Measurements from ENCODE around the gene ADGRA3.

The ADGRA3 gene, protein sequence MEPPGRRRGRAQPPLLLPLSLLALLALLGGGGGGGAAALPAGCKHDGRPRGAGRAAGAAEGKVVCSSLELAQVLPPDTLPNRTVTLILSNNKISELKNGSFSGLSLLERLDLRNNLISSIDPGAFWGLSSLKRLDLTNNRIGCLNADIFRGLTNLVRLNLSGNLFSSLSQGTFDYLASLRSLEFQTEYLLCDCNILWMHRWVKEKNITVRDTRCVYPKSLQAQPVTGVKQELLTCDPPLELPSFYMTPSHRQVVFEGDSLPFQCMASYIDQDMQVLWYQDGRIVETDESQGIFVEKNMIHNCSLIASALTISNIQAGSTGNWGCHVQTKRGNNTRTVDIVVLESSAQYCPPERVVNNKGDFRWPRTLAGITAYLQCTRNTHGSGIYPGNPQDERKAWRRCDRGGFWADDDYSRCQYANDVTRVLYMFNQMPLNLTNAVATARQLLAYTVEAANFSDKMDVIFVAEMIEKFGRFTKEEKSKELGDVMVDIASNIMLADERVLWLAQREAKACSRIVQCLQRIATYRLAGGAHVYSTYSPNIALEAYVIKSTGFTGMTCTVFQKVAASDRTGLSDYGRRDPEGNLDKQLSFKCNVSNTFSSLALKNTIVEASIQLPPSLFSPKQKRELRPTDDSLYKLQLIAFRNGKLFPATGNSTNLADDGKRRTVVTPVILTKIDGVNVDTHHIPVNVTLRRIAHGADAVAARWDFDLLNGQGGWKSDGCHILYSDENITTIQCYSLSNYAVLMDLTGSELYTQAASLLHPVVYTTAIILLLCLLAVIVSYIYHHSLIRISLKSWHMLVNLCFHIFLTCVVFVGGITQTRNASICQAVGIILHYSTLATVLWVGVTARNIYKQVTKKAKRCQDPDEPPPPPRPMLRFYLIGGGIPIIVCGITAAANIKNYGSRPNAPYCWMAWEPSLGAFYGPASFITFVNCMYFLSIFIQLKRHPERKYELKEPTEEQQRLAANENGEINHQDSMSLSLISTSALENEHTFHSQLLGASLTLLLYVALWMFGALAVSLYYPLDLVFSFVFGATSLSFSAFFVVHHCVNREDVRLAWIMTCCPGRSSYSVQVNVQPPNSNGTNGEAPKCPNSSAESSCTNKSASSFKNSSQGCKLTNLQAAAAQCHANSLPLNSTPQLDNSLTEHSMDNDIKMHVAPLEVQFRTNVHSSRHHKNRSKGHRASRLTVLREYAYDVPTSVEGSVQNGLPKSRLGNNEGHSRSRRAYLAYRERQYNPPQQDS (N-terminal part only)

DNA sequence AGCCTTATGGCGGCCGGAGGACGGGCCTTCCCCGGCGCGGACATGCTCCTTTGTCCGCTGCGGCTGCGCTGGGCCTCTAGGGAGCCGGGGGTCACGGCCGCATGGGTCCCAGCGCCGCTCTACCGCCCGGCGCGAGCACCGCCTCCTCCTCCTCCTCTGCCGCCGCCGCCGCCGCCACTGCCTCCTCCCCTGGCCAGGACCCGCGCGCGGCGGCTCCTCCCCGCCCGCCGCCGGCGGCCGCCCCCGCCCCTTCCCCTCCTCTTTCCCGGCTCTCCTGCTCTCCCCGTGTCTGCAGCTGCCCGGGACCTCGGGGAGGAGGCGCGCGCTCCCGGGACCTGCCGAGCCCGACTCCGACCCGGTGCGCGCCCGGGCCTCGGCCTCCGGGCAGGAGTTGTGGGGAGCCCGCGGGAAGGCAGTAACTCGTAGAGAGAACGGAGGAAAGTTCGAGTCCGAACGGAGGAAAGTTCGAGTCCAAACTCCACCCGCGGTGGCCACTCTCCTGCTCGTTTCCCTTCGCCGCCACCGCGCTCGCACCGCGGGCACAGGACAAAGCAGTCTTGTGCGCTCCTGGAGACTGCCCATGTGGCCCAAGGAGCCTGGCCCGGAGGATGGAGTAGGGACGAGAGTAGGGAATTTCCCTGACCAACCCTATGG lies at the start of gene ADGRA3:
Gene ADGRA3 (minus strand): TSS at position 179 of the 654 bp plus-strand sequence. CDS start 282 bp downstream, outside the sequence.
- DNase-seq, result peak; percentile 5

DNA sequence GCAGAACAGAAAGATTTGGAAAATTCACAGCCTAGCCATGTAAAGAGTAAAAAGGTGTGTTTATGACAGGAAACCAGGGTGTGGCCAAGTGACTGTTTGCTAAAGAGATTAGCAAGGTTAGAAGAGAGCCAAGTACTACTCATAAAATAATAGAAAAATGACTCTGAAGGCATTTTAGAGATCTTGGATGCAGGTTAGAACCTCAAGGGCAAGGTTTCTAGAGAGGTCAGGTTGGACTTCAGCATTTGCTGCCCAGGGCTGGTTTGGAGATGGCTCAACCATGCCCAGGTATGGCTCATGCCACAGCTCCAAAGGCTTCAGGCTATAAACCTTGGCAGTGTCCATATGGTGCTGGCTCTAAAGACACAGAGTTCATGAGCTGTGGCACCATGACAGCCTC lies 40.6 kb upstream of the ADGRA3 start:
- no peak for DNase-seq

DNA sequence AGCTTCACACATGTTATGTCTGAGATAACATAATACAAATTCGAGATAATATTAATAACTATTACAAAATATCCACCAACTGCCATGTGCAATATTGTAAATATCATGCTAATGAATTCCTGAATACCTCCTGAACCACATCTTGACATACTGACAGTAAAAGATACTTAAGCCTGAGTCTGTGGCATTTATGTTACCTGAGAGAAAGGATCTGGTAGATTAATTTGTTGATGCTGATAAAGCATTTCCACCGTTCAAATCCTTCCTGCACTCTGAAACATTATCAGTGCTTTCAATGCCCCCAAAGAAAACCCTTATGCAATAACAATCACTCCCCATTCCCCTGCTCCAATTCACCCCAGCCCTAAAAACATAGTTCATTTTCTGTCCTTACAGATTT lies 38.8 kb upstream of the ADGRA3 start:
- no peak for DNase-seq

DNA sequence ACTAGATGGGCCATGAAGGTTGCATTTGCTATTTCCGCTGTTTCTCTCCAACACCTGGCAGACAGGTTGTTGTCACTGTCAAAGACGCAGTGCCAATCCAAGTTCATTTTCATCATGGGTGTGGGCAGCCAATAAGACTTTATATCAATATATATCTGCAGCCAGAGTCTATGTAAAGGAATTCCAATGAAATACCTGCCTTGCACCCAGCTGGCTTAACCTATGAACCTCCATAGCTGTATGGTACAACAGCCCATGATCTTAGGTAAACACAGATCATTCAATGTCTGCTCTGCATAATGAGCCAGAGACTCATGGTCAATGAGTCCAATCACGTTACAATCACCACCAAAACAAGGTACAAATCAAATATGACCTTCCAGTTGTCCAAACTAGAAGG lies 37.7 kb upstream of the ADGRA3 start:
- DNase-seq, result no peak

DNA sequence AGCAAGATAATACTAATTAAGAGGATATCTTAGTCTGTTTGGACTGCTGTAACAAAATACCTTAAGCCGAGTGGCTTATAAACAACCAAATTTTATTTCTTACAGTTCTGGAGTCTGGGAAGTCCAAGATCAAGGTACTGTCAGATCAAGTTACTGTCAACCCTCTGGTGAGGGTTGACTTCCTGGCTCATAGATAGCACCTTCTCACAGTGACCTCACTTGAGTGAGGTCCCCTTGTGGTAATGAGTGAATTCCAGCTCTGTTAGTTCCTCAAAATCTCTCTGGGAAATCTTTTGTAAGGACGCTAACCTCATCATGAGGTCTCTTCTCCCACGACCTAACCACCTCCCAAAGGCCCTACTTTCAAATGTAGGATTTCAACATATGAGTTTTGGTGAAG lies 36.9 kb upstream of the ADGRA3 start:
- DNase-seq, result no peak

DNA sequence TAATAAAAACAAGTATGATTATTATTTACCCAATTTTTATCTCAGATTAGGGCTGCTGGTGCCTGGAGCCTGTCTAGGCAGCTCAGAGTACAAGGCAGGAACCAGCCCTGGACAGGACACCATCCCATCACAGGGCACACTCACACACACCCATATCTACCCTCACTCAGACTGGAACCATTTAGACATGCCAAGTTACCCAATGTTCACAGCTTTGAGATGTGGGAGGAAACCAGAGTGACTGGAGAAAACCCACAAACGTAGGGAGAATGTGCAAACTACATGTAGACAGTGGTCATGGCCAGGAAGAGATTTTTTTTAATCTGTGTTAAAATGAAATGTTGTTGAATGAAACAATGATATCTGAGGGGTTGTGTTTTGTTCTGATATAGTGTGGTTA lies 35.7 kb upstream of the ADGRA3 start:
- no peak for DNase-seq

DNA sequence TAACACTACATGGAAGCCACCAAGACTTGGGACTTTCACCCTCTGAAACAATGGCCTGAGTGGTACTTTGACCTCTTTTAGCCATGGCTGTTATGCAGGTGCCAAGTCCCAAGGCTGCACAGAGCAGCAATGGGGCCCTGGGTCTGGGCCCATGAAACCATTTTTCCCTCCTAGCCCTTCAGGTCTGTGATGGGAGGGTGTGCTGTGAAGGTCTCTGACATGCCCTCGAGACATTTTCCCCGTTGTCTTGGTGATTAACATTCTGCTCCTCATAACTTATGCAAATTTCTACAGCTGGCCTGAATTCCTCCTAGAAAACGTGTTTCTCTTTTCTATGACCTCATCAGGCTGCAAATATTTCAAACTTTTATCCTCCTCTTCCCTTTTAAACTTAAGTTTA lies 30.4 kb upstream of the ADGRA3 start:
- no peak for DNase-seq

DNA sequence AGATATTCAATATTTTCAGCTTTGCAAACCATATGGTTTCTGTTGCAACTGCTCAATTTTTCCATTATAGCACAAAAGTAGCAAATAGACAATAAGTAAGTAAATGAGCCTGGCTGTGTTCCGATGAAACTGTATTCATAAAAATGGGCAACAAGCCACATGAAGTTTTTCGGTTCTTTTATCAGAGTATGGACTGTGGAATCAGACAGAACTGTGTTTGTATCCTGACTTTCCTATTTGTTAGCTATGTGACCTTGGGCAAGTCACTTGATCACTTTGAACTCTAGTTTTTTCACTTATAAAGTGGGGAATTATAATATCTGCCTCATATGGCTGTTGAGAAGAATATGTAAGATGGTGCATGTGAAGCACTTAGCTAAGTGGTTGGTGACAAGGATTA lies 23.4 kb upstream of the ADGRA3 start:
- DNase-seq, result no peak

DNA sequence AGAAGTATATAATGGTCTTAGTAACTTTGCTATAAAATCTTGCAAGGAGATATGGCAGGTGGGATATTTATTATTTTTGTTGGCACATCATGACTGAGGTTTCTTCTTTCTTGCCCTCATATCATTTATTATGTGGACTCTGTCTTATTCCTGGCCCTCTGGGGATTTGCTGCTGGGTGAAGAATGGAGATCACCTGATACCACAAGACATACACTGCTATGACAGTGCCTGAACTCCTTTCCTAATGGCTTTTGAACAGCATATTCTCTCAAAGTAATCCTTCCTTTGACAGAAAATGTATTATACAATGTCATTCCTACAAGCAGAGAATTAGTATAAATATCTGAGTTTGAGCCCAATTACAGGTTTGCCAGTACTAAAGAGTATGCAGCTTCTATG lies 22.0 kb upstream of the ADGRA3 start:
- no peak for DNase-seq

DNA sequence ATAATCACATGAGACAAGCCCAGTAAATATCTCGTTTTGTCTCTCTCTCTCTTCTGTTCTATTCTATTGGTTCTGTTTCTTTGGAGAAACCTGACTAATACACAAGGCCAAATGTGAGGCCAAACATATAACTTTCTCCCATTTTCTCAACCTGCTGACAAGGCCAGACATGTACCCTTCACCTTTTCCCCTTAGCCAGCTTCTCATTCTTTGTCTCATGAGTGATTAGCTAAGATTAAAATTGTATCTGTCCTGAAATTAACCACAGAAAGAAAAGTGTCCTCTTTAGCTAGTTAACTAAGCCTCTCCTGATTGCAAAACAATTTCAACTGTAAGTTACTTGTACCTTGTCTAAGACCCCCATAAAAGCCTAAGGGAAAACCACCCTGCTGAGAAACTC lies 18.5 kb upstream of the ADGRA3 start:
- no peak for DNase-seq

DNA sequence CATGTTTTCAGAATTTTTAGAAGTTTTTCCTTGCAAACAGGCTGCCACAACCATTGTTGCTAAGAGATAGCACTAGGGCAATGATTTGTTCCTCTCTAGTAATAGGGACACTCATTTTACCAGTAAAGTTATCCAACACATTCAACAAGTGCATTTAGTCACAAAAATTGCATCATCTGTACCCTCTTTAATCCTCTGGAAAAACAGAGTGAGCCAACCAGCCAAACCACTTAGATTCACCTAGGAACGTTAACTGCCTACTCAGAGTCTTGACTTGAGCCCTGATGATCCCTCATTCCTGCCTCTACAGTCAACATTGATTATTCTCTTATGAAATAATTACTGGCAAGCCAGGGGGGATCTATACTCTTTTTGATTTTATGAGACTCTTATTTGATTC lies 17.0 kb upstream of the ADGRA3 start:
- no peak for DNase-seq

DNA sequence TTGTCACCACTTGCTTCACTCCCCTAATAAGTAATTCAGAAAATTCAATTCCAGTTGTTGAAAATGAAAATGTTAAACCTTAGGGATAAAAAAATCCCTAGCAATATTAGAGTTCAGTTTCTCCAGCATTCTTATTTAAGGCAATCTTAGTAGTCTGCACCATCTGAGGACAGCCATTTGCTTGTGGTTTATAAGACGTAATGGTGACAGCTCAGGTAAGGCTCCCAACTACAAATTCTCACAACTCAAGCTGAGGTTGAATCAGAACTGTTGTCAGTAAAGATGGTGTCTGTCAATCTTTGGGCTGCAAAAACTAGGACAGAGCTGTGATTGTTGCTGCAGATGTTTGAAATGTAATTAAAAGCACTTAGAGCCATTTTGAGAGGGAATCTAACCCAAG lies 16.3 kb upstream of the ADGRA3 start:
- DNase-seq, result no peak

DNA sequence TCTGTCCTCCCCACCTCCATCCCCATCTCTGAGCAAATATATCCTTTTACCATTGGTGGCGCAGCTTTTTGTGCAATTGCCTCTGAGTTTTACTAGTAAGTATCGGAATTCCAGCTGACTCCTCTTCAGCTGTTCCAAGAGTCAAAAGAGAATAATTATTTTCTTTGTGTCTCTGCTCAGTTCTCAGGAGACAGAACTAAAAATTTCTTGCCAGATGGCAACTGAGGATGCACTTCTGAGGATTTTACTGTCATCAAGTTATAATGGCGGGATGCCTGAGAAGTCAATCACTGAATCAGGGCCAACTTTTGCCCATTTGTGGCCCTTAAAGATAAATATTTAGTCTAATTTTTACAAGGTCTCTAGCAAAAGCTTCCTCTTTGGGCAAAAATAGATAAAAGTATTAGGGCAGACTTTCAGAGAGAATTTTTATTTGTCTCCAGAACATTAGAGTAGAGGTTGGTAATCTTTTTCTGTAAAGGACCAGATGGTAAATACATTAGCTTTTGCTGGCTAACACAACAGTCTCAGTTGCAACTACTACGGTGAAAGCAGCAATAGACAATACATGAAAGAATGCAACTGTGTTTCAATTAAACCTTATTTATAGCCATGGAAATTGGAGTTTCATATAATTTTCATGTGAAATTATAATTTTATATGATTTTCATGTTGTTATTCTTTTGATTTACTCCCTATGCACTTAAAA lies 15.6 kb upstream of the ADGRA3 start:
- DNase-seq, result no peak

DNA sequence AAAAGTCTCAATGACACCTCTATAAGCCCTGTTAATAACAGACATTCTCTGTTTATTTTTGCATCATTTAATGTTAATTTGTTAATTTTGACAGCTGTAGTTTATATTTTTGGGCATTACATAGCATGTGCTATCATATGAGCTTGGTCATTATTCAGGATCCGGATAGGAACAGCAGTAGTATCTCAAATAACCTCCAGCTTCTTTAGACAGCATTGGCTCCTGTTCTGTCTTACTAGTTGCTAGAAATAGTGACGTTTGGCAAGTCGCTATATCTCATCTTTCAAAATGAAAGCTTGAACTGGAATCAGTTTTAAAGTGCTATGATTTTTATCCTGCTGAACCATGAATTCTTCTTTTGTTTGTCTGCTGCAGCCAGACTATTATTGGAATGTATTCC lies 9.0 kb upstream of the ADGRA3 start:
- no peak for DNase-seq

DNA sequence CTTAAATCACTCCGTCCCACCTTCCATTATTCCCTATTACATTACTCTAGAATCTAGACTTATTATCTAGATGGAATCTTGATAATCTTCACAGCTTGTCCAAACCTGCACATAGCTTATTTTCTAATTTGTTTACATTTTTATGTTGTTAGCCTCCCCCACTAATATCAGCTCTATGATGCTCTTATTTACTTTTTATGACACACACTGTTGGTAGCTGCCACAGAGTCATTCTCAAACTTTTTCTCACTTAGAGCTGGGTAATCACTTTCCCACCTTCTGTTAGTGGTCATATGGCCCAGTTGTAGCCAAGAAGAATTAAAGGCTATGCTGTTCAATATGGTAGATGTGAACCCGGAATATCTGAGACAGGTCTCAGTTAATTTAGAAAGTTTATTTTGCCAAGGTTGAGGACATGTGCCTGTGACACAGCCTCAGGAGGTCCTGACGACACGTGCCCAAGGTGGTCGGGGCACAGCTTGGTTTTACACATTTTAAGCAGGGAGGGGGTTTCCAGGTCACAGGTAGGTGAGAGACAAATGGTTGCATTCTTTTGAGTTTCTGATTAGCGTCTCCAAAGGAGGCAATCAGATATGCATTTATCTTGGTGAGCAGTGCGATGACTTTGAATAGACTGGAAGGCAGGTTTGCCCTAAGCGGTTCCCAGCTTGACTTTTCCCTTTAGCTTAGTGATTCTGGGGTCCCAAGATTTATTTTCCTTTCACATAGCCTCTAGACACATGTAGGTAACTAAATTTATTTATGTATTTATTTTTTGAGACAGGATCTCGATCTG lies 7.0 kb upstream of the ADGRA3 start:
- DNase-seq, result no peak

DNA sequence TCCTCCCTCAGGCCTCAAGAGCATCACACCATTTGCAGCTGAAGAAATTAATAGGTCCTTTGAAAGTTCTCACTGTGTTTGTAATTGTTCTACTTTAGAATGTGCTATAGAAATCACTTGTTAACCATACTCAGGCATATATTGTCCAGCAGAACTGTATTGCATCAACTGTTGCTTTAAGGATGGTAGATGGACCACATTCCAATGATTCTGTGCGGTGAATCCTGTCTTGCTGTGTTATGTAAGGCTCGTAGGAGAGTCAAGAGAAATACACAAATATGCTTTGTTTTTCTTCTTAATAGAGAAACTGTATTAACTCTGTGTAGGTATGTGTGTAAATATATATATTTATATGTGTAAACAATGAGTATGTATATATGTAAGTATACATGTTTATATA lies 6.3 kb upstream of the ADGRA3 start:
- no peak for DNase-seq

DNA sequence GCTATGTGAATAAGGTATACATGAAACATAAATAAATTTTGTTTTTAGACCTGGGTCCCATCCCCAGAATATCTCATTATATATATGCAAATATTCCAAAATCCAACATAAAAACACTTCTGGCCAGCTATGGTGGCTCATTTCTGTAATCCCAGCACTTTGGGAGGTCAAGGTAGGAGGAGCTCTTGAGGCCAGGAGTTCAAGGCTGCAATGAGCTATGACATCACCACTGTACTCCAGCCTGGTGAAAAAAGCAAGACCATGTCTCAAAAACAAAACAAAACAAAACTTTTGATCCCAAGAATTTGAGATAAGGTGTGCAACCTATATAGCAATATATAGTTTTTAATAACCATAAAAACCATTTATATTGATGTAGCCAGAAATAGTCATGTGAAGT lies 5.4 kb upstream of the ADGRA3 start:
- DNase-seq, result no peak

DNA sequence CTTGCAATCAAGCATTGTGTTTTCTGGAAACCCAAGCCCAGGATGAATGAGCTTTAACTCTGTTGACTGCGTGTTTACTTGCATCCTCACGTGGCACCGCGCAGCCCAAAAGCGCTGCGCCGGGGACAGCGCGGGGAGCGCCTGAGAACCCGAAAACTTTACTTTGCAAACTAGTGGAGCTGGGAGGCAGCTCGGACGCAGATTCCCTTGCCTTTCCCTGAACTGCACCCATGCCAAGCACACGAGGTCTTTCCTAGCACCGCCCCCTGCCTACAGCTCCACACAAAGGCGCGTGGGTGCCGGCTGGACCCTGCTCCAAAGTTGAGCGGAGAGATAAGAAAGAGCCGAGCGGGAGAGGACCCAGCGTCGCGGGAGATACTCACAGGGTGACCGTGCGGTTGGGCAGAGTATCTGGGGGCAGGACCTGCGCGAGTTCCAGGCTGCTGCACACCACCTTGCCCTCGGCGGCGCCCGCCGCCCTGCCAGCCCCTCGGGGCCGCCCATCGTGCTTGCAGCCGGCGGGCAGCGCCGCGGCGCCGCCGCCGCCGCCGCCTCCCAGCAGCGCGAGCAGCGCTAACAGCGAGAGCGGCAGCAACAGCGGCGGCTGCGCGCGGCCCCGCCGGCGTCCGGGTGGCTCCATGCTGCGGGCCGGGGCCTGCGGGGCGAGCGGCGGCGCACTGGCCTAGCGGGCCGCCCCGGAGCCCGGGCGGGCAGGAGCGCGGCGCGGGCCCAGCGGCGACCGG lies 550 bp downstream of the ADGRA3 start:
- DNase-seq, result peak; percentile 6

DNA sequence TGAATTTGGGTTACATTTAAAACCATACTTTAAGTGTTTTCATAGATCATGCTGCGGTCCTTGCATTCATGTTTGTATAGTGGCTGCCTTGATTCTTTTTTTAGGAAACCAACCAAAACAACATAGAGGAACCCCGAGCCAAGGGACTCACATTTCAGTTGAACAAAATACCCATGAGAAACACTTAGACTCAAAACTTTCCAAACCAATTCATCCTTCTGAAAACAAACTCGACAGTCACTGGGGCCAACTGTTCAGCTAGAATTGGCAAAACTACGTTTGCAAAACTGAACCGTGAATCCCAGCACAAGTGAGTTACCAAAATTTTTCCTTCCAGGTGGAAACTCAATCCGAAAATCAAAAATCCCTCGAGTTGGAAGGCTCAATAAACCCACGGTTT lies 1.4 kb downstream of the ADGRA3 start:
- no peak for DNase-seq

DNA sequence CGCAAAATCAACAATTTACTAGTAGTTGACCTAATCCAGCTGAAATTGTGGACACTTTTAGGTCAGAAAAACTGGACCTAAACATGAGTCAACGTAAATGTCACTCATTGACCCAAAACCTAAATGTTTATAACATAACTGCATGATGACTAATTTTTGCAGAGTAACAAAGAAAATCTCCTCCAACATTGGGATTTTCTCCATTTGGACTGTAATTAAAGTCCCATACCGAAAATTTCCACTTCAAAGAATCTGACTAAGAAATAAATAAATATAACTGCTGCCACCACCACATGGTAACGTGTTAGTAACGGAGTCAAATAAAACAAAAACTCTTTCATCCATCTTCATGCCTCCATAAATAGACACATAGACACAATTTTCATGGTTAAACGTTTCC lies 1.9 kb downstream of the ADGRA3 start:
- no peak for DNase-seq

DNA sequence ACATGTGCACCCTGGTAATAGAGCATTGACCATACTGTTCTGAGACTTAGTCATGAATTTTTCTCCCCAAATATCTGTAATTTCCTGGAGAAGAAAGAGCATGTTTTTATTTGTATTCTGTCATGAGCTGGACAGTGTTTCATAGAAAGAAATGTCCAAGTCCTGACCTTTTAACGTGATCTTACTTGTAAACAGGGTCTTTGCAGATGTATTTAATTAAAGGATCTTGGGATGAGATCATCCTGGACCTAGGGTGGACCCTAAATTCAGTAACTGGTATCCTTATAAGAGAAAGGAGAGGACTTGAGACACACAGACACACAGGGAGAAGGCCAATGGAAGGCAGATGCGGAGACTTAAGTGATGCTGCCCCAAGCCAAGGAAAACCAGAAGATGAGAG lies 3.6 kb downstream of the ADGRA3 start:
- DNase-seq, result no peak
